ENCODE results near the gene TSACC.

Gene TSACC

DNA sequence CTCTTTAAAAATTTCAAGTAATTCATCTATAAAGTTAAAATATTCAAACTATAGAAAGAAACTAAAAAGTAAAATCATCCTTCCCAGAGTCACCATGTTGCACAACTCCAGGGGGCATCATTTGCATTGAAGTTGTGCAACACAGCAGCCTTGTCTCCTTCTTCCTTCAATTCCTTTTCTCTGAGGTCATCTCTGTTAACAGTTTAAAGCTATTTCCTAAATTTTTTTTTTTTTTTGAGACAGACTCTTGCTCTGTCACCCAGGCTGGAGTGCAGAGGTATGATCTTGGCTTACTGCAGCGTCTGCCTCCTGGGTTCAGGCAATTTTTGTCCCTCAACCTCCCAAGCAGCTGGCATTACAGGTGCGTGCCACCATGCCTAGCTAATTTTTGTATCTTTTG is 37.8 kb downstream of the TSACC start:
- DNase-seq (ENCODE audit: low spot score), result no peak

DNA sequence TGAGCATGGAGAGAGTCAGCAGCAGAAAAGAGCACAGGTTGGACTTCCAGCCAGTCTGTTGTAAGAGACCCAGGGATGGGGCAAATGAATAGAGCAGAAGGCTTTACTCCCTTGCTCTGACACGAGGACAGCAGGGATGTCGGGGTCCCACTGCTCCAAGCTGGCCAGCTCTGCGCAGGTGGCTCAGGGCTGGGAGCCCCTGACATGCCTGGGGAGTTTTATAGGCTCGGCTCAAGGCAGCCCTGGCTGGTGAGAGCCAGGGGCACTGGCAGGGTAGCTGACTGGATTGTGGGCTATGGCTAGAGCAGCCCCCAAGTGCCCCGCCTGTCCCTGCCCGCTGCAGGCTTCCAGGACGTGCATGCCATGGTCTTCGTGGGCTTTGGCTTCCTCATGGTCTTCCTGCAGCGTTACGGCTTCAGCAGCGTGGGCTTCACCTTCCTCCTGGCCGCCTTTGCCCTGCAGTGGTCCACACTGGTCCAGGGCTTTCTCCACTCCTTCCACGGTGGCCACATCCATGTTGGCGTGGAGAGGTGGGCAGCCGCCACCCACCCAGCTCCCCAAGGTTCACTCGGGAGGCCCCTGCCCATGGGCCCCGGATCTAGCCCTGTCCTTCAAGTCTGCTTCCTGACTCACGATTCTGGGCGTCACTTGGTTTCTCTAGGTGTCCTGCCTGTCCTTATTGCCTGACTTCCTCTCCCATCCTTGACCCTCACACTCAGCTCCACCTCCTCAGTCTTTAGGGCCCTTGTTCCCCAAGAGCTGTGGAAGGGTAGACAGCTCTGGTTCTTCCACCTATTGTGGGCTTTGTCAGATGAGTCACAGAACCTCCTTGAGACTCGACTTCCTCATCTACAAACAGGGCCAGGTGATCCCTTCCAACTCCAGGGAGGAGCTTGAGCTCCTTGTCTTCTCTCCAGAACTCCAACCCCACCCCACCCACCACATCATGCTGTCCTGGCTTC is 38.9 kb downstream of the TSACC start:
- DNase-seq (ENCODE audit: low spot score), result no peak

- DNase-seq (ENCODE audit: low spot score), result no peak
These were observed 40.2 kb downstream of the TSACC start for GRCh38 chr1:156378557-156378956.

DNA sequence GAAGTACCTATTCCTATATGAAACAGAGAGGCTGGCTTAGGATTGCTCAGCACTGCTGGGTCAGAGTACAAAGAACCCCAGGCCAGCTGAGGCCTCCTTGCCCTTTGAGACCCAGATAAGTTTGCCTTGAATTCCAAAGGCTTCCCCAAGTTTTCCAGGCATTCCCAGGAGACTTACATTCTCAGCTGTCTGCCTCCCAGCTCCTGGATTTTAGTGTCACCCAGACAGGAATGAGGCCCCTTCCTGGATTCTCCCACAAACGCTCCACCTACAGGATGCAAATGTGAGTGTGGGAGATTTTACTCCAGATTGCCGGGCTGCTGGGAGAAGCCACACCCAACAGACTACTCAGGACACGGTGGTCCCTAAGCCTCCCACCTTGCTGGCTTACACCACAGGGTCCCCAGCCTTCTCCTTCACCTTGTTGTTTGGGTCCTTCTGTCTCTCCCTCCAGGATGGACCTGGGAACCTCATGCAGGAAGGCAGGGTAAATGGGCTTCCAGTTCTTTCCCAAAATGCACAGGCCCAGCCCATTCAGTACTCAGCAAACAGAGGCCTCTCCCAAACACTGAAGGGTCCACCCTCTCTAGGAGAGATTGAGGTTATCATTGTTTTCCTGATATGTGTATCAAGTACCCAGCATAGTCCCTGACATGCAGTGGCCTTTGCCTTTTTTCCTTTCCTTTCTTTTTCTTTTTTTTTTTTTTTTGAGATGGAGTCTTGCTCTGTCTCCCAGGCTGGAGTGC is 41.3 kb downstream of the TSACC start:
- no peak for DNase-seq (ENCODE audit: low spot score)

DNA sequence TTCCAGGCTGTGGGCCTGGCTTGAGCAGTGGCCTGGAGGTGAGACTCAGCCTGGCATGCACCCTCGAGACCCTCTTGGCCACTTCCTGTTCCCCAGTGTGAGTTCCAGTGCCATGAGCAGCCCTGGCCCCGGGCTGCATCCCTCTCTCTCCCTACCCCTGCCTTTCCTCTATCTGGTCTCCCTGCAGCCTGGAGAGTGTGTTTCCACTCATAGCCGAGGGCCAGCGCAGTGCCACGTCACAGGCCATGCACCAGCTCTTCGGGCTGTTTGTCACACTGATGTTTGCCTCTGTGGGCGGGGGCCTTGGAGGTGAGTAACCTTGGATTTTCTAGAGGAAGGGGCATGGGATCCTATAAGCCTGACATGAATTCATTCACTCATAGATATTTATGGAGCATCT is 44.2 kb downstream of the TSACC start:
- DNase-seq (ENCODE audit: low spot score), result no peak

DNA sequence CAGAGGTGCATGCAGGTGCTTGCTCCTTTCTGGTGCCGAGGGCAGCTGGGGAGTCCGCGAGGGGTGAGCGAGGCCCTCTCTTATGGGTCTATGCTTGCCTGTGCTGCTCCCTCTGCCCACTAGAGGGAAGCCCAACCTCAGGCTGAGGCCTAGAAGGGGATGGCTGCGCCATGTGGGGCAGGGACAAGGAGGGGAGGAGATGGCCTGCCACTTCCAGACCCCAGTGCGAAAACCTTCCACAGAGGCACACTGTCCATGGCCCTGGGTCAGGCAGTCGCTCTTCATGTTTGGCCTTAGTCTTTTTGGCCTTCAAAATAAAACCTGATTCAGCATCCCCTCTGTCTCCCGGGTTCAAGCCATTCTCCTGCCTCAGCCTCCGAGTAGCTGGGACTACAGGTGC is 44.7 kb downstream of the TSACC start:
- DNase-seq (ENCODE audit: low spot score), result peak; percentile 78

DNA sequence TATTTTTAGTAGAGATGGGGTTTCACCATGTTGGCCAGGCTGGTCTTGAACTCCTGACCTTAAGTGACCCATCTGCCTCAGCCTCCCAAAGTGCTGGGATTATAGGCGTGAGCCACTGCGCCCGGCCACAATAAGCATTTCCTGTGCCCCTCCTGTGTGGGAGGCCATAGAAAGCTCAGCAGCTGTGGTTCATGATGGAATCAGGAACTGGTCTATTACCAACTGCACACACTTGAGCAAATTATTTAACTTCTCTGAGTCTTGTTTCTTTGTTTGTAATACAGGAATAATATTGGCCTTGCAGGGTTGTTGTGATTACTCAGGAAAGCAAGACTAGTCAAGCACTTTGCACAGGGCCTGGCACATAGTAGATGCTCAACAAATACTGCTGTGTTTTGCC is 45.7 kb downstream of the TSACC start:
- no peak for DNase-seq (ENCODE audit: low spot score)

GRCh38 chr1:156384658-156385057 is 46.3 kb downstream of the TSACC start:
- no peak for DNase-seq (ENCODE audit: low spot score)

DNA sequence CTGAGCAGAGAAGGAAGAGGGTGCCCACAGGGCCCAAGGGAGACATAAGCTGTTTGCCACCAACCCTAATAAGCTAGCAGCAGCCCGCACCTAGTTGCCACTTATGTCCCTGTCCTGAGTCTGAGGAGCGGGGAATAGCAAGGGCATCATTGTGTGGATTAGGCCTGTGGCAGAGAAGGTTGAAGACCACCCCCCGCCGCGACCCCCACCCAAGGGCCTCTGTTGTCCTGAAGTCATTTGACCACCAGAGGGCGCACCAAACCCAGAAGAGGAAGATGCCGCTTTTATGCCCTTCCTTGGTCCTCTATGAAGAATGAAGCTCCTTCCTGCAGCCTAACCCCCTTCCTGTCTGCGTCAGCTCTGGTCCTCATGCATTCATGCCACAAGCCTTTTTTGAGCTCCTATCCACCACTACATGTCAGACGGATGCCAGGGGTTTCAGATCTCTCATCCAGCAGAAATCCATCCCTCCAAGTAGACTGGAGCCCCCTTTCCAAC is 47.3 kb downstream of the TSACC start:
- DNase-seq (ENCODE audit: low spot score), result peak; percentile 88

- peak; percentile 24 for DNase-seq (ENCODE audit: low spot score)
These were observed 48.0 kb downstream of the TSACC start for GRCh38 chr1:156386134-156386901.

- DNase-seq (ENCODE audit: low spot score), result no peak
These were observed 48.9 kb downstream of the TSACC start for GRCh38 chr1:156386949-156387869.

- no peak for DNase-seq (ENCODE audit: low spot score)
These were observed 49.5 kb downstream of the TSACC start for GRCh38 chr1:156387870-156388173.

DNA sequence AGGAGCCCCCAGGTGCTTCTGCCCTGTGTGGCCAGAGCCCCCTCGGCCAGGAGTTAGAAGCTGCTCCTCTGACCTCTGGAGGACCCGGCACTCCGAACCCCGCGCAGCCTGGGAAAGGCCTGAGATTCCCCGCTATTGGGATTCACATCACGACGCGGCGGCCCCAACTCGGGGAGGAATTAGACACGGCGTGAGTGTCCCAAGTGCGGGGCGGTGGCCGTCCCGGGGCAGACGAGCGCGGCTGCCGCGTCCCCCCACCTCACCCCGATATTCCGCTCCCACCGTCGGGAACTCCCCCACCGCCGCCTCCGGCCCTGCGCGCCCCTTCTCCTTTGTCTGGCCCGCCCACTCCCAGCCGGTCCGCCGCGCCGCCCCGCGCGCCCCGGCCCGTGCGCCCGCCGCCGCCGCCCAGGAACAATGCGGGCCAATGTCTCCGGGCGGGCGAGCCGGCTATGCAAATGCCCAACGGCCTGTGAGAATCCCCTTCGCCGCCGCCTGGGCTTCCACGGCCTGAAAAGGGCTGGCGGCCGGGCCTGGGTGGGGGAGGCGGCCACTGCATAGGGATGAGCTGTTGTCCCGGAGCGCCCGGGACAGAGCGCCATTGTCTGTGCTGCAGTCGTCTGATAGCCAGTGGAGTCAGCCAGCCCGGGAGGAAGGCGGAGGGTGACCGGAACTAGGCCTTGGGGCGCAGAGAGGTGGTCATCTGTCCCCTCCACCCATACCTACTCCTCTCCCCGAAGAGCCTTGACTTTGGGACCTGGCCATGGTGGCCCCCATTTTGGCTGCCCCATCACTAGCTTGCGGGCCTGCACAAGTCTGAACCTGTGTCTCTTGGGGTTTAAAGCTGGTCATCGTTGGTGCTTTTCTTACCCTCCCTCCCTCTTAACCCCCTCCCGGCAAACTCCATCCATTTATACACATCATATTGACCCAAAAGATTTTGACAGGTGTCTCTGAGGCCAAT is 50.1 kb downstream of the TSACC start:
- DNase-seq (ENCODE audit: low spot score), result peak; percentile 97

- DNase-seq (ENCODE audit: low spot score), result peak; percentile 78
These were observed 51.0 kb downstream of the TSACC start for GRCh38 chr1:156389311-156389710.

GRCh38 chr1:156390469-156391365 is 52.4 kb downstream of the TSACC start:
- peak; percentile 83 for DNase-seq (ENCODE audit: low spot score)

- DNase-seq (ENCODE audit: low spot score), result no peak
These were observed 53.0 kb downstream of the TSACC start for GRCh38 chr1:156391366-156391677.

DNA sequence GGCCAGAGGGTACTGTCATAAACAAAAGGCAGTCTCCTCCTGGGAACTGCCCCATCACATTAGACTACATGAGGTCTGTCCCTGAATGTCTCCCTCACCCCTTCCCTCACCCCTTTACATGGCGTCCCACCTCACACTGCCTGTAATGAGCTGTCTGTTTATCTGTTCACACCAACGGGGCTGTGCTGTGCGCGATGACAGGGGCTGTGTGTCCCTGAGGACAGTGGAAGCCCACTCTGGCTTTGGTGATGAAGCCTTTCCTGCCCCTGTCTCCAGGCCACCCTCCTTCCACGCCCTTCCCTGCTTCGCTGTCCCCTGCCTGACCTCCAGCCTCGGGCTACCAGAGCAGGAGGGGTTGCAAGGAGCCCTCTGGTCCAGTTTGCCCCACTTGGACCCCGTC is 53.4 kb downstream of the TSACC start:
- DNase-seq (ENCODE audit: low spot score), result no peak

DNA sequence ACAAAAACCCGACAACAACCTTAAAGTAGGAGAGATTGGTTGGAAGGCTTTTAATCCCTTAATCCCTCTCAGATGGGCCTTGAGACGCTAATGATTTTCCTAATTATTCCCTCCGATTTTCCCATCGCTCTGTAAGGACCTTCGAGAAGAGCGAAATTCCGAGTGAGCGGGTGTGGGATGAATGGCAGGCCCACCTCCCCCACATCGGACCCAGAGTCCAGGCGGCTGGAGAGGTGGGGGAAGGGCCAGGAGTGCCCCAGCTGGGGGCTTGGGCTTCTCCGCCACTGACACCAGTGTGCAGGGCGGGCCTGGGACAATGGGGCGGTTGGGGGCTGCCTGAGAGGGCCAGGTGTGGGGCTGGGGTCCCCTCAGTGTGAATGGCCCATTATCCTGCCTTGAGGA is 54.1 kb downstream of the TSACC start:
- no peak for DNase-seq (ENCODE audit: low spot score)

DNA sequence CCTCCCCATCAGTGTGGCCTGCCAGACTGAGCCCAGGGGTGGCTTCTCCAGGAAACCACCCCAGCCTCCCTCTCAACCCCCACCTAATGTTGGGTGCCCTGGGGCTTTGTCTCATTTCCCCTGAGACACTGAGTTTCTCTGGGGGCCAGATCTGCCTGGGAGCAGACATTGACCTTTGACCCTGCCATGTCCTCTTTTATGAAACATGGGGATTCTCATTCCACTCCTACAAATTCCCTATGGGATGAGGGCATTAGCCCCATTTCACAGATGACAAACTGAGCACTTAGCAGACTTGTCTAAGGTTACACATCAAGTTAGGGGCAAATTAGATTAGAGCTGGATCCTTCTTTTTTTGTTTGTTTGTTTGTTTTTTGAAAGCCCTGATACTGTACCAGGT is 54.8 kb downstream of the TSACC start:
- DNase-seq (ENCODE audit: low spot score), result no peak
